NCI-H748 (cell line): ENCODE measurements around the gene GDF11.
"Not testable (repeated sequence)": the region's sequence is repeated elsewhere in the genome, so short reads cannot be mapped to it uniquely, and the experiment has no call there.

Source experiments
- DNase-seq: peaks from one replicate; lab custom pipeline; 2025; ENCODE audit not compliant: unreplicated experiment; lab: John Stamatoyannopoulos, UW

The GDF11 gene

DNA sequence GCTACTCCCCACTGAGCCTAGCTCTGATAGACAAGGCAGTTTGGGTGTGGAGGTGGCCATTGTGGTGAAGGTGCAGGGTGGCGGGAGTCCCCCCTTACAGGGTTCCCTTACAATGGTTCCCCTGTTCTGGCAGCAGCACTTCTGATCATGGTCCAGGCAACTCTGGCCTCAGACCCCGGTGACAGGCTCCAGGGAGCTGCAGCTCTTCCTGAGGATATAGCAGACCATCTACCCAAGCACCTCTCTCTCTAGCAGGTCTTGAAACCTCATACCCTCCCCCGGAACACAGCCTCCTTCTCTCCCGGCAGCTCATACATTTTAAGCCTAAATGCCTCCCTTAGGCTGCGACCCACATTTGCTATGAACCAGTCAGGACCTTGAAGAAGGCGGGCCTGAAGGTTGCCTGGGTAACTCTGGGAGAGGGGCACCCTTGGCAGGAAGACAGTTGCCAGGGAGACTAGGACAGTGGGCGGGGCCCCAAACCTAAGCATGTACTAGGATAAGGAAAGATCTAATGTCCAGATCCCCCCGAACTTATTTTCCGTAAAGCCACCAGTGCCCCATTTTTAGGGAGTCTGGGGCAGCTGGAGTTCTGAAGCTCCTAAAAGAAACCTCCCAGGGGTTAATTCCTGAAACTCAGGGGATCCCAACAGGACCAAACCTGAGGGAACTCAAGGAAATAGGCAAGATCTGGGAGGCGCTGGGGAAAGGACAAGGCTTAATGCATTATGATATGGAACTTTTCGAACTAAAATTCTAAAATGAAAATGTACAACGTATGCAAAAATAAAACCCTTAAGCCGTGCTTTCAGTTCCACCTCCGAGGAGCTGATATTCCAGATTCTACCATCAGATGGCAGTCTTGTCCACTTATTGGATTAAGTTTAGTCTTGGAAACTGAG, 4.5 kb upstream of the GDF11 start:
- peak; percentile 95 for DNase-seq

DNA sequence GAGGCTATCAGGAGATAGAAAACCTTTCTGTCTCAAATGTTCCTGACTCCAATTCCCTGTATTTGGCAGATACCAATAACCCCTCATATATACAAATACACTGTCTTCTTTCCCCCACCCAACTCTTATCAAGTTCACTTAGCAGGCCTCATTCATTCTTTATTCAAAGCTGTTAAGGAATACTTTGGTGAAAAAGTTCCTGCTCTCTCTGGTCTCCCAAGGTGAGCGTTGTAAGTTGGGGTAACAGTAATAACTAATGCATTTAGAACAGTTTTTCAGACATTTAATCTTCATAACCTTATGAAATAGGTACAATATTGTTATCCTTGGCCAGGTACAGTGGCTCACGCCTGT, 3.9 kb upstream of the GDF11 start:
- no peak for DNase-seq

DNA sequence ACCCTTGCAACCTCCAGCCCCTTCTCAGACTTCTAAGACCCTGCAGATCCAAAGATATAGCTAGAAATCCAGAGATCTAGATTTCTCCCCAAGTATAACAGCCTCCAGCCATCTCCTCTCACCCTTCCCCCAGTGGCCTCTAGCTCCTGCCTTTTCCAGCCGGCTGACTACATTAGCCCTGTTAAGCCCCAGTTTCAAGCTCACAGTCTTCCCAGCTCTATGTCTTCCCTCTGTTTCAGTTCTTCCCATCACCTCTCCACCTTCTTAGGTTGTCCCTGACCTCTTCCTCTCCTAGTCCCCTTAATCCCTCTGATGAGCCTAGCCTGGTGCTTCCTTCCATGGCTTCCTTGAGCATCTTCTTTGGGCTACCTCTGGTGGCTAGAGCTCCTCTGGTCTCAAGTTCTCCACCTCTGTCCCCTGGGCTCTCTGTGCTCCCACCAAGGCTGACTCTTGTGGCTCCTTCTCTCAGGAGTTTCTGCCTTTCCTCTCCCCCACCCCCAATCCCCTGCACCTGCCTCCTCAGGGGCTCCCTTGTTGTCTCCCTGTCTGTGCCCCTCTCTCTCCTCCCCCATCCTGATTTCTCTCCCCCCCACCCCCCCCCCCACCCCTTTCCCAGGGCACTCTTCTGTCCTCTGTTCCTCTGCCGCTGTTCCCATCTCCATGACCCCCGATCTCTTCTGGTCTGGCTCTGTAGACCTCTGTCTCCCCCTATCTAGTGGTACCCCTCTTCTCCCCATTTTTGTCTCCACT, 816 bp upstream of the GDF11 start:
- DNase-seq = no peak

DNA sequence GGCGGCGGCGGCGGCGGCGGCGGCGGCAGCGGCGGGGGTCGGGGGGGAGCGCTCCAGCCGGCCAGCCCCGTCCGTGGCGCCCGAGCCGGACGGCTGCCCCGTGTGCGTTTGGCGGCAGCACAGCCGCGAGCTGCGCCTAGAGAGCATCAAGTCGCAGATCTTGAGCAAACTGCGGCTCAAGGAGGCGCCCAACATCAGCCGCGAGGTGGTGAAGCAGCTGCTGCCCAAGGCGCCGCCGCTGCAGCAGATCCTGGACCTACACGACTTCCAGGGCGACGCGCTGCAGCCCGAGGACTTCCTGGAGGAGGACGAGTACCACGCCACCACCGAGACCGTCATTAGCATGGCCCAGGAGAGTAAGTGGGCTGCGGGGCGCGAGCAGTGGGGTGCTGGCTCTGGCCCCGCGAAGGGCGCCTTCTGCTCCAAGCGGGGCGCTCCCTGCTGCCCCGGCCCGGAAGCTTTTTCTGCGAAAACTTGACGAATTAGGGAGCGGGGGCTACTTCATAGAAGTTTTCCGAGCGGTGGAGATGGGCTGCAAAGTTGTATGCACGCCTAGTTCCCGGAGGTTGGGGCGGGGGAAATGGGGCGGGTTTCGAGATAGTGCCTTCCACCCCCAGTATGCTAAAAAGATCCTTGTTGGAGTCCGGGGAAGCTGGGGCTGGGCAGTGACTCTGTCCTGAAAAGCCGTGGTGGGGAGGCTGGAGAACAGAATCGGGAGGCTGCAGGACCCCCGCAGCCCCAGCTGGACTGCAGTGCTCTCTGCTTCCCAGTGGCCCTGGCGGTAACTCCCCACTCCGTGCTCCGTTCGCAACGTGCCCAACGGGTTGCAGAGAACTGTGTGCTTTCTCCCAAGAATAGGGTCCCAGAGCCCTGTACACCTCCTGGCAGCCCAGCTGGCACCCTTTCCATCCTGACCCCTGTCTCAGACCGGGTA, 751 bp downstream of the GDF11 start:
- DNase-seq = peak; percentile 76

DNA sequence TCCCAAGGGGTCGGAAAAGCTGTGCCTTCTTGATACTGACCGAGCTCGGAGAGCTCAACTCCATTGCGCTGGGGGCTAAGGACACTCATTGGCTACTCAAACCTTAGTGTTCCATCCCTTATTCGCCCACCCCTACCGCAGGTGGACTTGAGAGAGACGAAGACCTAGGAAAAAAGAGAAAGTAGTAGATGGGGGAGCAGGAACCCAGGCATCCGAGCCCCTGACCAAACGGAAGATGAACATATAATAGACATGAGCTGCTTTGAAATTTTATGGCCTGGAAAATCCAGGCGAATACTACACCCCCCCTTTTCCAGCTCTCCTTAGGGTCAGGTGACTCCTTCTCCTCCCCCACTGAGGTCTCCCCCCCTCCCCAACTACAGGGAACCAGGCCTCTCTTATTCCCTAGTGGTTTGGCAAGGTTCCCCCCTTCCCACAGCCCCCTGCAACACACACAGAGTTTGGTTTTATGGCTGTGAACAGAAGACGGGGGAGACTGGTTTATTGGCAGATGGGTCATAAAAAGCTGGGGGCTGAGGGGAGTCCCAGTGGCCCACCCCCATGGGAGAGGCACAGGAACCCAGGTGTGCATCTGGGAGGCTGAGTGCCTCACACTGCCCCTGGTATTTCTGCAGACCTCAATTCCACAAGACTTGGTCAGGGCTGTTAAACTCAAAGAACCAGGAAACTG, 1.6 kb downstream of the GDF11 start:
- DNase-seq = peak; percentile 43

DNA sequence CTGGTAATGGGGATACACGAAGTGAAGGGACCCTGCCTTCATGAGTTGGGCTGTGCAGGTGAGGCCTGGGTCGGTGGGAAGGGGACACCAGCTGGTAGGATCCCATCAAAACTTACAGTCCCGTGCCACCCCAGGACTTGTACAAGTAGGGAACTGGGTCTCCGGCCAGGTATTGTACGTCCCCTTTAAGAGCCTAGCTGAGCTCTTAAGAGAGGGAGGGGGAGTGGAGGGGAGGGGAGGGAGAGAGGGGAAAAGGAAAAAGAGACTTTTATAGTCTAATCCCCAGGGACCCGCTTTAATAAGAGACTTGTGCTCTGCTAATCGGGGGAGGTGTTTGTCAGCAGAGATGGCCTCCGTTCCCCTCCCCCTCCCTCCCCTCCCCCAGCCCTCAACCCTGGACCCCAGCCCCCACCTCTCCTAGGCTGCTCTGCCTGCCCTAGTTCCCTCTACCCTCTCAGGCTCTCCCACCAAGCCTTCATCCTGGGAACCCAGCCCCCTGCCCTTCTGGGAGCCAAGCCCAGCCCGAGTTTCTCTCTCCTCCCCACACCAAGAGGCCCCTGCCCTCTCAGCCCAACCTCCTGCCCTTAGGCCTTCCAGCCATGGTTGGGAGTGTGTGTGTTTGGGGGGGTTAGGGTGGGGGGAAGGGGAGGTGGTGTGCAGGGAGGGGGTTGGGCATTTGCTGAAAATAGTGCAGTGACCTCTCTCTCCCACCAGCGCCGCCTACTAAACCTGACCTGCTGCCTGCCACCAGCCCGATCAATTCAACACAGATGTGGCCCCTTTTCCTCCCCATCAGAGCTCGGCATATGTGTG, 2.6 kb downstream of the GDF11 start:
- peak; percentile 59 for DNase-seq

DNA sequence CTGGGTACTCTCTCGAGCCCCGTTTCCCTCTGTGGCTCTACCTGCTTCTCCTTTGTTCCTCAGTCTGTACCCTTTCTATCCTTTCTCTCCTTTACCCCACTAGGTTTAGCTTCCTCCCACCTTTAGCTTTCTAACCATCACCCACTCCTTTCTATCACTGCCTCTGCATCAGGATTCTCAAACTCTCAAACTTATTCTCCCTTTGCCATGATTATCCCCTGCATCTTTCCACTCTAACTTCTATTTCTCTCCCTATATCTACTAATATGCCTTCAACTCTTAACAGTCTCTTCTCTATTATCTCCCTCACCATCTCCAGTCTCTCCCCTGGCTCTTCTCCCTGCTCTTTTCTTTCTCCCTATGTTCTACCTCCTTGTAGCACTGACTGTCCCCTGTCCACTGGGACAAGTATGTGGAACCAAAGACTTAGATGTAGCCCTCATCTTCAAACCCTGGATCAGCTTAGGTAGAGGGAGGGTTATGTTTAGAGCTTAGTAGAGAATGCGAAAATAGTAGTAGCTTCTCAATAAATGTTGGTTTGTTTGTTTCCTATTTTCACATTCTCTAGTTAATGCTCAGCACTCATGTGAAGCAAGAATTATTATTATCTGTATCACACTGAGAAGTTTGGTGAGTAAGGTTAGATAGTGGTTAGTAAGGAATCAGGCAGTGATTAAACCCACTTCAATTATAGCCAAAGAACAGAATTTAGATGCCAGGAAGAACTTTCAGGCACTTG, 3.4 kb downstream of the GDF11 start:
- DNase-seq = no peak

DNA sequence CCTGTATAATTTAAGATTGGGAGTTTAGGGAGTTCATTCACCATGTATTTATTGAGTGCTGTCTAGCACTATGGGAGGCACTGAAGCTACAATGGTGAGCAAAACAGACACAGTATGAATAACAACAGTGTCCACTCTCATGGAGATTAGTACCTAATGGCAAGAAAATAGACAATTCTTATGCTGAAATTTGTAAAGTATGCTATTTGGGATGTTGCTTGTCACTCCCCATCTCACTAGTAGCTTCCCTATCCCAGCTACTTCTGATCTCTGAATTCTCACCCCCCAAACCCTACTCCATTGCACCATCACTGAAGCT, 4.0 kb downstream of the GDF11 start:
- DNase-seq = no peak

DNA sequence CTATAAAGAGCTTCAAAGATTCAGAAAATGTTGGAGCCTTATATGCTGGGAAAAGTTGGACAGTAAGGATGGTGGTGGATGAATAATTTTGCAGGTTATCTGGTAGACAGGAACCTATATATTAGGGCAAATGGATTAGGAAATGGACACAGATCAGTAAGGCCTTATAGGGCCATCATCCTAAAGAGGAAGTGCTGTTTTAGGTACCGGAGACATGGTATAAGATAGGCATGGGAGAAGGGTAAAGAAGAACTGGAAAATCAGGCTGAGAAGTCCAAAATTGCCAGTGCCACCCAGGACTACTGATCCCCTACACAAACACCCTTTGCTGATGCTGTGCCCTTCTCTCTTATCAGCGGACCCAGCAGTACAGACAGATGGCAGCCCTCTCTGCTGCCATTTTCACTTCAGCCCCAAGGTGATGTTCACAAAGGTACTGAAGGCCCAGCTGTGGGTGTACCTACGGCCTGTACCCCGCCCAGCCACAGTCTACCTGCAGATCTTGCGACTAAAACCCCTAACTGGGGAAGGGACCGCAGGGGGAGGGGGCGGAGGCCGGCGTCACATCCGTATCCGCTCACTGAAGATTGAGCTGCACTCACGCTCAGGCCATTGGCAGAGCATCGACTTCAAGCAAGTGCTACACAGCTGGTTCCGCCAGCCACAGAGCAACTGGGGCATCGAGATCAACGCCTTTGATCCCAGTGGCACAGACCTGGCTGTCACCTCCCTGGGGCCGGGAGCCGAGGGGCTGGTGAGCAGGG, 5.5 kb downstream of the GDF11 start:
- no peak for DNase-seq

DNA sequence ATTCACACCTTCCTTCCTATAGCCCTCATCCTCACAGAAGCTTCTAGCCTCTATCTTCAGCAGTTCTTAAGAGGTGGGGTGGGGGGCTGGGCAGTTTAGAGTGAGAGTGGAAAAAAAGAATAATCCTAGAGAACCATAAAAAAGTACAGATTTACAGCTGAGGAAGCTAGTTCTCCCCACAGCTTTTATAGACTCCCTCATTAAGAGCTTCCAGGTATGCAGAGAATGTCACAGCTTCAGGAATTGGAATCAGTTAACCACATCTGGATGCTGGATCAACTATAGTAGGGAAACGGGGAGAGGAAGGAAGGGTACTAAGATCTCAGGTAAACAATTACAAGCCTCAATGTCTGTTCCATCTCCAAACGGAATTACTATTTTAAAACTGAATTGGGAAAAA, 12.3 kb downstream of the GDF11 start:
- no peak for DNase-seq

DNA sequence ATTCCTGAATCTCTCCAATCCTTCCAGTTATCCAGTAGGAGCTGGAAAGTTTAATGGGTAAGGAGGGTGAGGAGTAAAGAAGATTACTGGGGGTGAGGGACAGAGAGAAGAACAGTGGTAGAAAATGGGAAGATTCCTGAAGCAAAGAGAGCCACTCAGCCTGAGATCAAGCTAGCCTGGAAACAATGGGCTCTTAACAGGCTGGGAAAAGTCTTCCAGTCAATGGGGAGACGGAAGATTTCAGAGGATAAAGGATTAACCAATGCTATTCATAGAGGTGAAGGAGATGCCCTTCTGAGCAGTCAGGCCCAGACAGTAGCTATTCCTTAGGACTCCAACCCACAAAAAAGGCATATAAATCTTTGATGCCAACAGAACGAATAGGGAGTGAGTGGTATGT, 14.8 kb downstream of the GDF11 start:
- DNase-seq = no peak

DNA sequence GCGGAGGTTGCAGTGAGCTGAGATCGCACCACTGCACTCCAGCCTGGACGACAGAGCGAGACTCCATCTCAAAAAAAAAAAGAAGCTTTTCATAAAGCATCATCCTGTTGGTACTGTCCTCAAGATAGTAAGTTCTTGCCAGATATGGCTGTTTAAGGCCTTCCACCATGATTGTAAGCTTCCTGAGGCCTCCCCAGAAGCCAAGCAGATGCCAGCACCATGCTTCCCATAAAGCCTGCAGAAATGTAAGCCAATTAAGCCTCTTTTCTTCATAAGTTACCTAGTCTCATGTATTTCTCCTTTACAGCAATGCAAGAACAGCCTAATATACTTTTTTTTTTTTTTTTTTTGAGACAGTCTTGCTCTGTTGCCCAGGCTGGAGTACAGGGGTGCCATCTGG, 15.7 kb downstream of the GDF11 start:
- not testable (repeated sequence) for DNase-seq

DNA sequence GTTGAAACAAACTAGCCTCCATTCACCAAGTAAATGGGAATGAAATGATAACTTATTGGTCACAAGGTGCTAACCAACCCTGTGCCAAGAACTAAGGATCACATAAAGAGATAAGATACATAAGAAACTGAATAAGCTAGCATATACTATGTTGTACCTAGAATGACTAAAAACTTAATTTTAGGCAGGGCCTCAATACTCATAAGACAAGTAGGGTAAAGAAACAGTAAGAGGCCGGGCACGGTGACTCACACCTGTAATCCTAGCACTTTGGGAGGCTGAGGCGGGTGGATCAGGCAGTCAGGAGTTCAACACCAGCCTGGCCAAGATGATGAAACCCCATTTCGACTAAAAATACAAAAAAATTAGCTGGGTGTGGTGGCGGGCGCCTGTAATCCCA, 17.7 kb downstream of the GDF11 start:
- DNase-seq = no peak

DNA sequence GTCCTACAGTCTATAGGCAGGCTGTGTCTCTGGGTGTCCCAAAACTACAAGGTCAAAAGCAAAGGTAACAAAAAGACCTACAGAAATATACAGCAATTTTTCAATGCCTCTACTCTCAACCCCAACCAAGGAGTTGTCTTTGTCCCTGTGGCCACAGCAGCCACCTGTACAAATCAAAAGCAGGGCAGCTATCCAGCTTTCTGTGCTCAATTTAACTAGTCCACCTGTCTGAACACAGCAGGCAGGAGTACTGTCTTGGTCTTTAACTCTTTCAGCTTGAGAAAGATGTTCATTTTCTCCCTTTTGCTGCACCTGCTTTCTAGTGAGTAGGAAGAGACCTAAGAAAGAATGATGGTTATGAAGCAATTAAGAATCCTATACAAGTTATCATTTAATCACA, 19.7 kb downstream of the GDF11 start:
- DNase-seq = no peak

DNA sequence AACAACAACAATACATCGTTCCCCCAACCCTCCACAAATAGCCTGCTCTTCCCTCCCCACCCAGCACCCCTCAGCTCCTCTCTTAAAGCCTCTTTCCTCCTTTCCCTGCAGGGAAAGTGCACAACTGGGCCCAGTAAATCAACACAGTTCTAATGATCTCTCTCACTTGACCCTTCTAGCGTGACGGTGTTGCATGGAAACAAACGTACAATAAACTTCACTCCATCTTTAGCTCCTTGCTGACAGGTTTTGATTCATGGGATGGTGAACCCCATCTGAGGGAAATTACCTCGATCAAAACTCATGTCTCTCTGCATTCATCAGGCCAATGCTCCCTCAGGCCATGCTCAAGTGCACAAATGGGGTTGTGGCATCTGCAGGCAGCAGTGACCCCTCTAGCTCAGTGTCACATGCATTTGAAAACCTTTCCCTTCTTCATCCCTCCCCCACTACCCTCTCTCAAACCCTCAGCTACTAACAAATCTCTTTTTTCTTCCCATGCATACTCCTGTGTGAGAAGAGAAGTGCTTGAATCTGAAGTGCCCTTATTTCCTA, 22.9 kb downstream of the GDF11 start:
- DNase-seq = no peak

DNA sequence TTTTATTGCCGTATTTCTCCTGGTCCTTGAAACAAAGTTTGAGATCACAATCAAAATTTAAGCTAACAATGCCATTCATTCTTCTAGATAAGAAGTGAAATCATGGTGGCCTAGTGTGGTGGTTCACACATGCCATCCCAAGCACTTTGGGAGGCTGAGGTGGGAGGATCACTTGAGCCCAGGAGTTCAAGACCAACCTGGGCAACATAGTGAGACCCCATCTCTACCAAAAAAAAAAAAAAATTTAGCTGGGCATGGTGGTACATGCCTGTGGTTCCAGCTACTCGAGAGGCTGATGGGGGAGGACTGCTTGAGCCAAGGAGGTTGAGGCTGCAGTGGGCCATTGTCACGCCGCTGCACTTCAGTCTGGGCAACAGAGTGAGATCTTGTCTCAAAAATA, 24.2 kb downstream of the GDF11 start:
- no peak for DNase-seq

DNA sequence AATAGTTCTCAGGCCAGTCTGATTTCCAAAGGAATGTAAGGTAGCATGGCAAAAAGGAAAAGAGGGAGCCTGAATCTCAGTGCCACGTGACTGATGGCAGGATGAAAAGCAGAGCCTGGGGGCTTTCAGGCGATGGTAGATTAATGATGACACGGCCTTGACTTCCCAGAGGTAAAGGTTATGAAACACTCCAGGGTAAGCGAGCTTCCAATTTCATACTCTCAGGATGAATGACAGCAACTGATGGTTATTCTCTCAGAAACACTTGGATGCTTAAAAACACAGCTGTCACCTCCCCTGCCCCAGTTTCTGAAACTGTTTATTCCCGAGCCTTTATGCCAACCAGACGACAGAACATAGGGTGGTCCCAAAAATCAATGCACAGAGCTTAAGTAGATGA, 28.8 kb downstream of the GDF11 start:
- DNase-seq = no peak

DNA sequence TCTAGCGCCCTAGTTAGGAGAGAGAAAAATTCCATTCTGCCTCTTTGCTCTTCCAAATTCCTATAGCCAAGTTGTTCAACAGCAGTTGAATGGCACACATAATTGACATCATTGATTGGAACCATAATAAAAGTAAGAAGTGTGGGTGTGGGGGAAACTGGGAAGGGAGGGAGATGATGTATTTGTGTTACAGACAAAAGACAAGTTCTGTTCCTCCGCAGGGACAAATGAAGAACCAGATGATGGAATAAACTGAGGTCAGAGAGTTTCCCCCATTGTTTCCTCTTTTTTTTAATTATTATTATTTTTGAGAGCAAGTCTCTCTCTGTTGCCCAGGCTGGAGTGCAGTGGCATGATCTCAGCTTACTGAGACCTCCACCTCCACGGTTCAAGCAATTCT, 34.9 kb downstream of the GDF11 start:
- DNase-seq = no peak
